GM10847 (cell line): ENCODE measurements around the gene MAGOH.

Experiments used
- POLR2A ChIP-seq: IDR thresholded peaks from 2 replicates; pipeline ENCODE4 v1.6.1; 2011; ENCODE audit not compliant: insufficient read length; ENCODE audit errors: extremely low read depth

MAGOH gene

DNA sequence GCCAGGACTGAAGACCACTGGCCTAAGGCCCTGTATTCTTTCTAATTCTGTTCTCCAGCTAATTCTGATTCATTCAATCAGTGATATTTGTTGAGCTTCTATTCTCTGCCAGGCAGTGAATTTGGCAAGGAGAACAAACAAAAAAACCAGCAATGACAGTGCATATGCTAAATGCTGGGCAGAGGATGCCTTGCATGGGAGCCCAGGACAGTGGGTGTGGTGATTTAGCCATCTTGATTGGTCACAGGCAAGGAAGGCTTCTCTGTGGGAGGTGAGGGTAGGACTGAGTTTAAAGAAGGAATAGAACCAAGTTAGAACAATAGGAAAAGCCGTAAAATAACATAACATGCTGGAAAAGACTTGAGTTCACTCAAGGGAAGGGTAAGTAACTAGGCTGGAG is 50.9 kb downstream of the MAGOH start:
- no peak for TF ChIP-seq POLR2A

DNA sequence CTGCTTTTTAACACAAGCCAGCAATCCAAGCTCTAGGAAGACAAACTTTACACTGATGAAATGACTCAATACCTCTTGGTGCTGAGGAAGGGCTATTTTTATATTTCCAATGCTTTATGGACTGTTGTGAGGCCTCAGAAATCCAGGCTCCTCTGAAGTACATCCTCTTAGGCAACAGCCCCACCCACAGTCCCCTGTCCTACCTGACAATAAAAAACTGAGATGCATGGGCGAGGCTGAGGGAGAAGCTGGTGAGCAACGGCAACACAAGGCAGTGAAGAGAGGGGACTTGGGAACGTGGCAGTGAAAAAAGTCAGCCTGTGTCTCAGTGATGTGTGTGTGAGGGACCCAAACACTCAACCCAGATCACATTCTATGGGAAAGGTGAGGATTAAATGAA is 51.8 kb downstream of the MAGOH start:
- no peak for TF ChIP-seq POLR2A

DNA sequence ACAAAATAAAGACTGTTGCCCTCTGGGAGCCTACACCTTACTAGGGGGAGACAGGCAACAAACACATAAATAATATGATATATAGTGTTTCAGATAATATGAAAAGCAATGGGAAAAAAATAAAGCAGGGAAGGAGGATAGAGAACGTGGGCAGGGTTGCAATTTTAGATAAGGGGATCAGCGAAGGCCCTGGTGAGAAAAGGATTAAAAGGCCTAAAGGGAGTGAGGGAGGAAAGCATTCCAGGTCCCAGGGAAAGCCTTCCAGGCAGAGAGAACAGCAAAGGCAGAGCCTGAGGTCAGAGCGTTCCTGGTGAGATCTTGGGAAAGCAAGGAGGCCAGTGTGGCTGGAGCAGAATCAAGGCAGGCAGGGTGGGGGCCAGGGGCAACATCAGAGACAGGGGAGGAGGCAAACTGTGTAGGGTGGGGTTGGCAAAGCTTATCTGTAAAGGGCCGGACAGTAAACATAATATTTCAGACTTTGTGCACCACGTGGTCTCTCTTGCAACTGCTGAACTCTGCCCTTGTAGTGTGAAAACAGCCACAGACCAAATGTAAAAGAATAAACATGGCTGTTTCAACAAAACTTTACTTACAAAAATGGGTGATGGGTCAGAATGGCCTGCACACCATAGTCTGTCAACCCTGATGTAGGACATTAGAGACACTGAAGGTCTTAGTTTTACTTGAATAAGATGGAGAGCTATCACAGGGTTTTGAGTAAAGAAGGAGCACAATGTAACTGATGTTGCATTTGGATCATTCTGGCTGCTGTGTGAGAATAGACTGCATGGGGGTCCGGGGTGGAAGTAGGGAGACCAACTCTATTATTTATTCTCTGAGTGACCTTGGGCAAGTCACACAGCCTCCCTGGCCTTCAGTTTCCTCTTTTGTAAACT is 55.0 kb downstream of the MAGOH start:
- no peak for TF ChIP-seq POLR2A

DNA sequence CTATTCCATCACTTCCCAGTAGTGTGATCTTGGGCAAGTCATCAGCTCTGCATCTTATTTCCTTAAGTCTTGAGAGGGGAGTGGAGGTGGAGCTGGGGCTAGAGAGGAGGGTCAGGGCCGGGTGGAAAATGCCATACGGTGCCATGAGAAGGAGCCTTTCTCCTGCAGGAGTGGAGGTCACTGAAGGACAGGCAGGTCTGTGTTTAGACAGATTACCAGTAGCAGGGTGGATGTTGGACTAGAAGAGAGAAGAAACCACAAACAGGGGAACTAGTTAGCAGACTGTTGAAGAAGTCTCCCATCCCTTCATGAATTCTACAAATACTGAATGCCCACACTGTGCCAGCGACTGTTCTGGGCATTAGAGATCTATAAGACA is 55.6 kb downstream of the MAGOH start:
- TF ChIP-seq POLR2A, result no peak

DNA sequence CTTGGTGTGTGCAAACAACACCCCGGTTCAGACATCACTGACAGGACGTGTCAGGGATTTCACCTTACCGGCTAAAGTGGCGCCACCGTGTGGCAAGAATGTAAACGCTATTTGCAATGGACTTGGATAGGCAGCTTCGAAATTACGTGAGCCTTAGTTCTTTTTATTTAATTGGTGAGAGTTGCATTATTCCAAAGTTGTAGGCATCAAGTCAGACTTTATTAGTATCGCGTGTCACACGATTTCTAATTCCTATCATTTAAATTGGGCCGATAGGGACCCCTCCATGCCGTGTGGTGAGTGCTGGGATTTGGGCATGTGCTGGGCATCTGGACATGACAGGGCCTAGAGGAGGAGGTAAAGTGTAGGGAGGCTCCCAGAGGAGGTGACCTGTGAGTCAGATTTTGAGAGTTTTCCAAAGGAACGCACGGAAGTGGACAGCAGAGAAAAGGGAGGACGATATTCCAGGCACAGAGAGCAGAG is 56.2 kb downstream of the MAGOH start:
- TF ChIP-seq POLR2A, result no peak

DNA sequence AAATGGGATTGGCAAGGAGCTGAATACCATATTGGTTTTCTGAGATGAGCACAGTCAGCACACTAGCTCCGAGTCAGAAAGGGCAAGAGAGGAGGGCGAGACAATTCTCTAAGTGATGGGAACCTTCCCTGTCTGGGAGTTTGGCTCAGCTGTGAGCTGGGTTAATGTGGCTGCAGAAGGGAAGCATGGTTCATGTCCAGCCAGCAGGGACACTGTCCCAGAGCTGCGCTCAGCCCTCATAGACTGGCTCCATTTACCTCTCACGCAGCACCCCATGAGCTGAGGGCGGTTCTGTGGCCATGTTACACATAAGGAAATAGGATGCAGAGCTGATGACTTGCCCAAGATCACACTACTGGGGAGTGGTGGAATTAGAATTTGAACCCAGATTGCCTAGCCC is 57.4 kb downstream of the MAGOH start:
- no peak for TF ChIP-seq POLR2A

DNA sequence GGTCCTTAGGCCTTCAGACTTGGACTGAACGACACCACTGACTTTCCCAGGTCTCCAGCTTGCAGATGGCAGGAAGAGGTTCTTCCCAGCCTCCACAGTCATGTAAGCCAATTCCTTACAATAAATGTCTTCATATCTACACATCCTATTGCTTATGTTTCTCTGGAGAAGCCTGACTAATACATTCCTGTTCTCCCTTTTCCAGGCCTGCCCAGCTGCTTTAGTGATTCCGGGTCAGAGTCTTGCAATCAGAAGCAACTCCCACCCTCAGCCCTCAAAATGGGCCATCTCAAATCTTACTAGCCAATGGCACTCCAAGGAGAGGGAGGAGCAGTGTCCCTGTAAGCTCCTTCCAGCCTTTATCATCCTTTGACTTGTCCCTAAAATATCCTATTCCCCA is 58.1 kb downstream of the MAGOH start:
- no peak for TF ChIP-seq POLR2A
